ENCODE results near the gene ELL. TPM values are rescaled to one million over a fixed set of nuclear protein-coding genes. Genes with fewer than 3 reads are reported as not detected.

Gene ELL
- total RNA-seq, 2 experiments from 2014 or later: 46.2 to 46.8 TPM

DNA sequence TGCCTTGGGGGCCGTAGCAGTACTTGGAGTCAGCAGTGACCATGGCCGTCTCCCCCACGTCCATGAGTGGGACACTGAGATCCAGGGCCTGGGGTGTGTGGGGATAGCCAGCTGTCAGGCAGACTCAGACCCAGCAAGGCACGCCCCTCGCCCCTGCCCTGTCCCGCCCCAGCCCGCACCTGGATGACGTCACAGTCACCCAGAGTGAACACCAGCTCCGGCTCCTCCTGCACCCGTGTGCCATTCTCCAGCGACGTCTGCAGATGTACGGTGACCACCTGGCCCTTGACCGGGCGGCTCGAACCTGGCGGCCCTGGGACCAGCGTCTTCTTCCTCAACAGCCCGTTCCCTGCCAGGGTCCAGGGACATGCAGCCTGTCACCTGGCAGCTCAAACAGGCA lies 17.5 kb upstream of the ELL start:
- peaks cover 71% of the 10 kb centered on the region for H3K36me3 Mint-ChIP-seq (ENCODE audit: low read depth)
- ChIA-PET POLR2A (no interaction called here), CTCF (no interaction called here)
- H3K9me3 ChIP-seq (ENCODE audit: control insufficient read depth in 1 of 2, insufficient read depth in 1 of 2, low read length in 2 of 2): no peaks in the 10 kb centered on the region
- H3K36me3 ChIP-seq (ENCODE audit: insufficient read depth, low read length): peaks cover 59% of the 10 kb centered on the region
- TF ChIP-seq, protein P1, sequence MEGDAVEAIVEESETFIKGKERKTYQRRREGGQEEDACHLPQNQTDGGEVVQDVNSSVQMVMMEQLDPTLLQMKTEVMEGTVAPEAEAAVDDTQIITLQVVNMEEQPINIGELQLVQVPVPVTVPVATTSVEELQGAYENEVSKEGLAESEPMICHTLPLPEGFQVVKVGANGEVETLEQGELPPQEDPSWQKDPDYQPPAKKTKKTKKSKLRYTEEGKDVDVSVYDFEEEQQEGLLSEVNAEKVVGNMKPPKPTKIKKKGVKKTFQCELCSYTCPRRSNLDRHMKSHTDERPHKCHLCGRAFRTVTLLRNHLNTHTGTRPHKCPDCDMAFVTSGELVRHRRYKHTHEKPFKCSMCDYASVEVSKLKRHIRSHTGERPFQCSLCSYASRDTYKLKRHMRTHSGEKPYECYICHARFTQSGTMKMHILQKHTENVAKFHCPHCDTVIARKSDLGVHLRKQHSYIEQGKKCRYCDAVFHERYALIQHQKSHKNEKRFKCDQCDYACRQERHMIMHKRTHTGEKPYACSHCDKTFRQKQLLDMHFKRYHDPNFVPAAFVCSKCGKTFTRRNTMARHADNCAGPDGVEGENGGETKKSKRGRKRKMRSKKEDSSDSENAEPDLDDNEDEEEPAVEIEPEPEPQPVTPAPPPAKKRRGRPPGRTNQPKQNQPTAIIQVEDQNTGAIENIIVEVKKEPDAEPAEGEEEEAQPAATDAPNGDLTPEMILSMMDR (IDR thresholded peaks at IDR 0.05): no peak
- intact Hi-C loops (cut with DNase I, micrococcal nuclease): no loop called here
- H3K27ac ChIP-seq (ENCODE audit: low read depth in 1 of 2, low read length in 2 of 2): no peak overlapping the region
- DNase-seq (peak in 1 of 14 experiments; percentile 20), ATAC-seq (ENCODE audit: poor library complexity) (no peak)
- peaks cover 25% of the 10 kb centered on the region for H3K4me1 Mint-ChIP-seq (ENCODE audit: low read depth)
- no peaks in the 10 kb centered on the region for H3K9me3 Mint-ChIP-seq
- H3K27me3 Mint-ChIP-seq: no peaks in the 10 kb centered on the region
- no peak overlapping the region for H3K4me3 Mint-ChIP-seq
- no peak overlapping the region for H3K4me3 ChIP-seq (ENCODE audit: low read length)
- H3K27ac Mint-ChIP-seq: no peak overlapping the region
- no peaks in the 10 kb centered on the region for H3K27me3 ChIP-seq (ENCODE audit: control insufficient read depth in 1 of 2, insufficient read depth in 2 of 2, low read length in 2 of 2)
- H3K4me1 ChIP-seq (ENCODE audit: insufficient read depth, low read length): peaks cover 24% of the 10 kb centered on the region

DNA sequence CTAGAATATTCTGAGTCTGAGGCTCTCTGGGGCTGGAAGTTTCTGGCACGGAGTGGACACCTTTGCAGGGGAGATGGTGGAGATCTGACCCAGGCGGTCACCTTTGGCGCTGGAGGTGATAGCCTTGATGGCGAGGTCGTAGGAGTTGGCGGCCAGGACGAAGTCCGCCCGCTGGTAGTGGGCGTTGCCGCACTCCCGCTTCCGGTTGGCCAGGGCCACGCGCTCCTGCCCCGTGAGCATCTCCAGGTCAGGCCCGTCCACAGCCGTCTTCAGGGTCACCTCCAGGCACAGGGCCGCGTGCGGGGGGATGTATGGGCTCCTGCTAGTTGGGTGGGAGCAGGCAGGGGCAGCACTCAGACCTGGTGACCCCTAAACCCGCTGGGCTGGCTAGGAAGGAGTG lies 16.2 kb upstream of the ELL start:
- TF ChIP-seq, protein P1 (IDR thresholded peaks at IDR 0.05): no peak
- Histone ChIP-seq H3K36me3 (ENCODE audit: insufficient read depth, low read length) (peaks cover 62% of the 10 kb centered on the region), H3K9me3 (ENCODE audit: control insufficient read depth in 1 of 2, insufficient read depth in 1 of 2, low read length in 2 of 2) (no peaks in the 10 kb centered on the region), H3K4me3 (ENCODE audit: low read length) (no peak overlapping the region), H3K27me3 (ENCODE audit: control insufficient read depth in 1 of 2, insufficient read depth in 2 of 2, low read length in 2 of 2) (no peaks in the 10 kb centered on the region), H3K4me1 (ENCODE audit: insufficient read depth, low read length) (peaks cover 17% of the 10 kb centered on the region), H3K27ac (ENCODE audit: low read depth in 1 of 2, low read length in 2 of 2) (no peak overlapping the region)
- Mint-ChIP-seq H3K4me1 (ENCODE audit: low read depth) (peaks cover 18% of the 10 kb centered on the region), H3K4me3 (peak overlapping the region; percentile 35), H3K36me3 (ENCODE audit: low read depth) (peaks cover 68% of the 10 kb centered on the region), H3K9me3 (no peaks in the 10 kb centered on the region), H3K27me3 (no peaks in the 10 kb centered on the region), H3K27ac (no peak overlapping the region)
- intact Hi-C loops (cut with DNase I, micrococcal nuclease): no loop called here
- ChIA-PET POLR2A (no interaction called here), CTCF (no interaction called here)
- ATAC-seq (ENCODE audit: poor library complexity) (no peak), DNase-seq (peak in 1 of 14 experiments; percentile 18)

DNA sequence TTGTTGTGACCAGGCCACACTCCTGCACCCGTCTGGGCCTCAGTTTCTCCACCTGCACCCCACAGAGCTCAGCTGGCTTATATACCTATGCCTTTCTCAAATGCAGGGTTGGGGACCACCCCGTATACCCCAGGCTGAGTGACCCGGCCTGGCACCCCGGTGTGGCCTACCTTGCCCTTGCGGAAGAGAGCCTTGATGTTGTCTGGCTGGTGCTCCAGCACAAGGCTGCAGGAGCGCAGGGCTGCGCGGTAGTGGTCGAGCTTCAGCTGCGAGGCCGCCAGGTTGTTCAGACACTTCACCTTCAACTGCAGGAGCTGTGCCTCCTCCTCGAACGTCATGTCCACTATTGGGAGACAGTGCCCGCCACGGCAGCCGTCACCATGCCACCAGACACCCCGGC lies 15.6 kb upstream of the ELL start:
- intact Hi-C loops (cut with DNase I, micrococcal nuclease): no loop called here
- POLR2A ChIA-PET: no interaction called here

More for the DNA sequence above, 15.6 kb upstream of the ELL start:
- Mint-ChIP-seq H3K27ac (no peak overlapping the region), H3K36me3 (ENCODE audit: low read depth) (peaks cover 70% of the 10 kb centered on the region), H3K4me3 (peak overlapping the region; percentile 15), H3K4me1 (ENCODE audit: low read depth) (peaks cover 15% of the 10 kb centered on the region), H3K9me3 (no peaks in the 10 kb centered on the region), H3K27me3 (no peaks in the 10 kb centered on the region)
- TF ChIP-seq, protein P1 (IDR thresholded peaks at IDR 0.05): no peak
- H3K4me3 ChIP-seq (ENCODE audit: low read length): no peak overlapping the region
- peaks cover 14% of the 10 kb centered on the region for H3K4me1 ChIP-seq (ENCODE audit: insufficient read depth, low read length)
- peaks cover 69% of the 10 kb centered on the region for H3K36me3 ChIP-seq (ENCODE audit: insufficient read depth, low read length)
- H3K9me3 ChIP-seq (ENCODE audit: control insufficient read depth in 1 of 2, insufficient read depth in 1 of 2, low read length in 2 of 2): no peaks in the 10 kb centered on the region
- no peak overlapping the region for H3K27ac ChIP-seq (ENCODE audit: low read depth in 1 of 2, low read length in 2 of 2)
- CTCF ChIA-PET: no interaction called here
- DNase-seq (no peak), ATAC-seq (ENCODE audit: poor library complexity) (no peak)
- H3K27me3 ChIP-seq (ENCODE audit: control insufficient read depth in 1 of 2, insufficient read depth in 2 of 2, low read length in 2 of 2): no peaks in the 10 kb centered on the region

All from CD4-positive, alpha-beta T cell (primary cell).